ENCODE results near the gene CTU2. TPM values are rescaled to one million over a fixed set of nuclear protein-coding genes. Genes with fewer than 3 reads are reported as not detected.
A peak's percentile ranks its signal among the peaks of the same experiment; 100 is the strongest.

The CTU2 gene
- total and polyA plus RNA-seq, 9 of the 15 experiments (the other 6 are each of a cell fraction or from before 2014, with no cell fraction given) = 1.3 to 105 (median 23.2) TPM

DNA sequence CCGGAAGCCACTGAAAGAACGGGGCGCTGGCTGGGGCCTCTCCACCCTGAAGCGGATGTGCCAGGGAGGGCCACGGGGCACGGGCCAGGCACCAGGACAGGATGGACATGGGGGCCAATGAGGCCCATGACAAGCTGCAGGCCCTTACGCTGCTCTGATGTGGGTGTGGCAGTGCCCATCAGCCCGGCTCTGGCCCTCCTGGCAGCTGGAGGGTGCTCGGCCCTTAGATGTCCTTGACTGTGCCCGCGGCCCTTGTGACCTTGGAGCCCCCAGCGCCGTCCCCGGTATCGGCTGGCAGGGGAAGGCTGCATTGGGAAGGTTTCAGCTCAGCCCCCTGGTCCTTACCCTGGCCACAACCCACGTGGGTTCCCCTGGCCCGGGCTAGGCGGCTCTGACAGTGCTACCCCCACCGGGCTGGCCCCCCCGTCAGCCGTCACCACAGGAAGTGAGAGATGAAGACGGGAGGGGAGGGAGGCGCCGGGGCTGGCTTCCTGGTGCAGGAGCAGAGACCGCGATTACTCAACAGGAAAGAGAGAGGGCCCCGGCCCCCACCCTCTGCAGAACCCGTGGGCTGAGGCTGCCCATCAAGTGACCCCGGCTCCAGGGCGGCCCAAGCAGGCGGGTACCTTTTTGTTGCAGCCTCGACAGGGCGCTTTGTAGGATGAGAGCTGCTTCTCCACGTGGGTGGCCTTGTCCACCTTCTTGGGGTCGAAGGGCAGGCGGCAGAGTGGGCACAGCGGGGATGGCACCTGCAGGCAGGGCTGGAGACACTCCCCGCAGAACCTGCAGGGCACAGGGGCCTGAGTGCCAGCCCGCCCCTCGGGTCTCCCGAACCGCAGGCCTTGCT, 5.4 kb upstream of the CTU2 start (continued):
- TF ChIP-seq, protein P1, sequence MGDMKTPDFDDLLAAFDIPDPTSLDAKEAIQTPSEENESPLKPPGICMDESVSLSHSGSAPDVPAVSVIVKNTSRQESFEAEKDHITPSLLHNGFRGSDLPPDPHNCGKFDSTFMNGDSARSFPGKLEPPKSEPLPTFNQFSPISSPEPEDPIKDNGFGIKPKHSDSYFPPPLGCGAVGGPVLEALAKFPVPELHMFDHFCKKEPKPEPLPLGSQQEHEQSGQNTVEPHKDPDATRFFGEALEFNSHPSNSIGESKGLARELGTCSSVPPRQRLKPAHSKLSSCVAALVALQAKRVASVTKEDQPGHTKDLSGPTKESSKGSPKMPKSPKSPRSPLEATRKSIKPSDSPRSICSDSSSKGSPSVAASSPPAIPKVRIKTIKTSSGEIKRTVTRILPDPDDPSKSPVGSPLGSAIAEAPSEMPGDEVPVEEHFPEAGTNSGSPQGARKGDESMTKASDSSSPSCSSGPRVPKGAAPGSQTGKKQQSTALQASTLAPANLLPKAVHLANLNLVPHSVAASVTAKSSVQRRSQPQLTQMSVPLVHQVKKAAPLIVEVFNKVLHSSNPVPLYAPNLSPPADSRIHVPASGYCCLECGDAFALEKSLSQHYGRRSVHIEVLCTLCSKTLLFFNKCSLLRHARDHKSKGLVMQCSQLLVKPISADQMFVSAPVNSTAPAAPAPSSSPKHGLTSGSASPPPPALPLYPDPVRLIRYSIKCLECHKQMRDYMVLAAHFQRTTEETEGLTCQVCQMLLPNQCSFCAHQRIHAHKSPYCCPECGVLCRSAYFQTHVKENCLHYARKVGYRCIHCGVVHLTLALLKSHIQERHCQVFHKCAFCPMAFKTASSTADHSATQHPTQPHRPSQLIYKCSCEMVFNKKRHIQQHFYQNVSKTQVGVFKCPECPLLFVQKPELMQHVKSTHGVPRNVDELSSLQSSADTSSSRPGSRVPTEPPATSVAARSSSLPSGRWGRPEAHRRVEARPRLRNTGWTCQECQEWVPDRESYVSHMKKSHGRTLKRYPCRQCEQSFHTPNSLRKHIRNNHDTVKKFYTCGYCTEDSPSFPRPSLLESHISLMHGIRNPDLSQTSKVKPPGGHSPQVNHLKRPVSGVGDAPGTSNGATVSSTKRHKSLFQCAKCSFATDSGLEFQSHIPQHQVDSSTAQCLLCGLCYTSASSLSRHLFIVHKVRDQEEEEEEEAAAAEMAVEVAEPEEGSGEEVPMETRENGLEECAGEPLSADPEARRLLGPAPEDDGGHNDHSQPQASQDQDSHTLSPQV (IDR thresholded peaks at IDR 0.05) = peak; percentile 57; the same call in 1 of the 2 replicates
- TF ChIP-seq EGR1 (conservative IDR thresholded peaks at IDR 0.05) (peak; percentile 85), PHF8 (IDR thresholded peaks at IDR 0.05; ENCODE audit: borderline replicate concordance, low read length) (peak; percentile 11; the same call in 1 of the 2 replicates), ZBTB7A (IDR thresholded peaks at IDR 0.05; ENCODE audit: borderline replicate concordance, control insufficient read depth, low read depth, low read length) (peak; percentile 86), SMARCA4 (IDR thresholded peaks at IDR 0.05) (0 out of 2 replicates have a peak, but pooled peaks have one; percentile 22), CC2D1A (IDR thresholded peaks at IDR 0.05) (no peak), HNRNPUL1 (IDR thresholded peaks at IDR 0.05; ENCODE audit: low read length) (no peak), CREM (IDR thresholded peaks at IDR 0.05; ENCODE audit: low read depth) (peak; percentile 82), NFE2L1 (tag; IDR thresholded peaks at IDR 0.05; ENCODE audit: borderline replicate concordance, low read depth) (no peak), ZNF589 (CRISPR knock-in tag; IDR thresholded peaks at IDR 0.05; ENCODE audit: low read depth) (peak; percentile 55; the same call in 1 of the 2 replicates), ARID1B (IDR thresholded peaks at IDR 0.05) (peak; percentile 46)
- TF ChIP-seq, protein P2, sequence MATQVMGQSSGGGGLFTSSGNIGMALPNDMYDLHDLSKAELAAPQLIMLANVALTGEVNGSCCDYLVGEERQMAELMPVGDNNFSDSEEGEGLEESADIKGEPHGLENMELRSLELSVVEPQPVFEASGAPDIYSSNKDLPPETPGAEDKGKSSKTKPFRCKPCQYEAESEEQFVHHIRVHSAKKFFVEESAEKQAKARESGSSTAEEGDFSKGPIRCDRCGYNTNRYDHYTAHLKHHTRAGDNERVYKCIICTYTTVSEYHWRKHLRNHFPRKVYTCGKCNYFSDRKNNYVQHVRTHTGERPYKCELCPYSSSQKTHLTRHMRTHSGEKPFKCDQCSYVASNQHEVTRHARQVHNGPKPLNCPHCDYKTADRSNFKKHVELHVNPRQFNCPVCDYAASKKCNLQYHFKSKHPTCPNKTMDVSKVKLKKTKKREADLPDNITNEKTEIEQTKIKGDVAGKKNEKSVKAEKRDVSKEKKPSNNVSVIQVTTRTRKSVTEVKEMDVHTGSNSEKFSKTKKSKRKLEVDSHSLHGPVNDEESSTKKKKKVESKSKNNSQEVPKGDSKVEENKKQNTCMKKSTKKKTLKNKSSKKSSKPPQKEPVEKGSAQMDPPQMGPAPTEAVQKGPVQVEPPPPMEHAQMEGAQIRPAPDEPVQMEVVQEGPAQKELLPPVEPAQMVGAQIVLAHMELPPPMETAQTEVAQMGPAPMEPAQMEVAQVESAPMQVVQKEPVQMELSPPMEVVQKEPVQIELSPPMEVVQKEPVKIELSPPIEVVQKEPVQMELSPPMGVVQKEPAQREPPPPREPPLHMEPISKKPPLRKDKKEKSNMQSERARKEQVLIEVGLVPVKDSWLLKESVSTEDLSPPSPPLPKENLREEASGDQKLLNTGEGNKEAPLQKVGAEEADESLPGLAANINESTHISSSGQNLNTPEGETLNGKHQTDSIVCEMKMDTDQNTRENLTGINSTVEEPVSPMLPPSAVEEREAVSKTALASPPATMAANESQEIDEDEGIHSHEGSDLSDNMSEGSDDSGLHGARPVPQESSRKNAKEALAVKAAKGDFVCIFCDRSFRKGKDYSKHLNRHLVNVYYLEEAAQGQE (IDR thresholded peaks at IDR 0.05; ENCODE audit: borderline replicate concordance) = 0 out of 2 replicates have a peak, but pooled peaks have one; percentile 15
- TF ChIP-seq, protein P2 (CRISPR knock-in tag; IDR thresholded peaks at IDR 0.05; ENCODE audit: low read depth) = no peak
- TF ChIP-seq, protein P3, sequence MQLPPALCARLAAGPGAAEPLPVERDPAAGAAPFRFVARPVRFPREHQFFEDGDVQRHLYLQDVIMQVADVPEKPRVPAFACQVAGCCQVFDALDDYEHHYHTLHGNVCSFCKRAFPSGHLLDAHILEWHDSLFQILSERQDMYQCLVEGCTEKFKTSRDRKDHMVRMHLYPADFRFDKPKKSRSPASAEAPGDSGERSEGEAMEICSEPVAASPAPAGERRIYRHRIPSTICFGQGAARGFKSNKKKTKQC (CRISPR knock-in tag; IDR thresholded peaks at IDR 0.05) = no peak
